Measurements from ENCODE around the gene CAPN2.

- TF ChIP-seq CTCF (IDR thresholded peaks at IDR 0.05): peak; percentile 33 to 83 (median 63)
- TF ChIP-seq POLR2A (IDR thresholded peaks at IDR 0.05): no peak
- no peak for TF ChIP-seq POLR2AphosphoS5 (IDR thresholded peaks at IDR 0.05)
These were observed 28.5 kb upstream of the CAPN2 start for GRCh38 chr1:223683586-223684487.

All from prostate gland (tissue), 2 donors.